ENCODE results near the gene NCAPD3. TPM values are rescaled to one million over a fixed set of nuclear protein-coding genes. Genes with fewer than 3 reads are reported as not detected.
A peak's percentile ranks its signal among the peaks of the same experiment; 100 is the strongest.

NCAPD3 gene
- total RNA-seq, 1 experiment from 2014 or later = 85.0 TPM

GRCh38 chr11:134266841-134267251 is 43.1 kb upstream of the NCAPD3 start:
- H3K4me3 ChIP-seq (ENCODE audit: low read length) = peak overlapping the region; percentile 24; the same call in 1 of the 2 replicates
- ChIA-PET CTCF (no interaction called here), POLR2A (ENCODE audit: unreplicated experiment) (interaction anchor here (1.2 kb wide), 1 partner anchor 43 kb away, joined by 4 read pairs; the partner anchor contains the start of genes NCAPD3 and VPS26B)
- peak overlapping the region; percentile 12; the same call in 1 of the 2 replicates for H3K9ac ChIP-seq (ENCODE audit: low read length)
- TF ChIP-seq CTCF (conservative IDR thresholded peaks at IDR 0.05; ENCODE audit: low read depth, low read length) = no peak
- TF ChIP-seq EZH2 (IDR thresholded peaks at IDR 0.05; ENCODE audit: low read length, unreplicated experiment) = no peak
- no peak for TF ChIP-seq EZH2phosphoT487 (IDR thresholded peaks at IDR 0.05; ENCODE audit: borderline replicate concordance, low read length)
- no peaks in the 10 kb centered on the region for H3K27me3 ChIP-seq (ENCODE audit: low read length)
- no peaks in the 10 kb centered on the region for H4K20me1 ChIP-seq (ENCODE audit: low read length)
- peaks cover 6% of the 10 kb centered on the region for H3F3A ChIP-seq (ENCODE audit: low read length, unreplicated experiment)
- peak overlapping the region; percentile 37 for H2AFZ ChIP-seq (ENCODE audit: low read length)
- DNase-seq (peak; percentile 97), ATAC-seq (peak; percentile 90)
- no peaks in the 10 kb centered on the region; the same call in 1 of the 2 replicates for H3K36me3 ChIP-seq (ENCODE audit: low read depth, low read length)
- H3K4me1 ChIP-seq (ENCODE audit: insufficient read depth, low read length) = peaks cover 32% of the 10 kb centered on the region
- peak overlapping the region; percentile 73 for H3K4me2 ChIP-seq (ENCODE audit: low read length)
- peak overlapping the region; percentile 83 for H3K27ac ChIP-seq (ENCODE audit: low read length)
- BruUV-seq (replicated peaks) = no TSS peak
- intact Hi-C loops (cut with micrococcal nuclease) = loop anchor here (1.0 kb wide), 2 partner anchors 14 to 43 kb away; partner anchors contain the start of genes ACAD8, THYN1 and VPS26B
- no peaks in the 10 kb centered on the region for H3K9me2 ChIP-seq (replicated peaks; ENCODE audit: low read length)
- no peaks in the 10 kb centered on the region for H3K9me3 ChIP-seq (ENCODE audit: low read length)
- H3K79me2 ChIP-seq (ENCODE audit: low read length) = no peaks in the 10 kb centered on the region

GRCh38 chr11:134266440-134266839 is 42.7 kb upstream of the NCAPD3 start:
- no peaks in the 10 kb centered on the region for H3K9me2 ChIP-seq (replicated peaks; ENCODE audit: low read length)
- no peaks in the 10 kb centered on the region for H4K20me1 ChIP-seq (ENCODE audit: low read length)
- peaks cover 32% of the 10 kb centered on the region for H3K4me1 ChIP-seq (ENCODE audit: insufficient read depth, low read length)
- H3K36me3 ChIP-seq (ENCODE audit: low read depth, low read length) = no peaks in the 10 kb centered on the region; the same call in 1 of the 2 replicates
- no peak overlapping the region for H3K9ac ChIP-seq (ENCODE audit: low read length)
- H3K27me3 ChIP-seq (ENCODE audit: low read length) = no peaks in the 10 kb centered on the region
- peak; percentile 57 for ATAC-seq
- no peaks in the 10 kb centered on the region for H3K79me2 ChIP-seq (ENCODE audit: low read length)
- peak overlapping the region; percentile 73 for H3K4me2 ChIP-seq (ENCODE audit: low read length)
- H3K27ac ChIP-seq (ENCODE audit: low read length) = peak overlapping the region; percentile 83
- ChIA-PET POLR2A (ENCODE audit: unreplicated experiment) (interaction anchor here (1.2 kb wide), 1 partner anchor 42 kb away, joined by 4 read pairs; the partner anchor contains the start of genes NCAPD3 and VPS26B), CTCF (no interaction called here)
- H3K4me3 ChIP-seq (ENCODE audit: low read length) = peak overlapping the region; percentile 24; the same call in 1 of the 2 replicates
- TF ChIP-seq CTCF (conservative IDR thresholded peaks at IDR 0.05; ENCODE audit: low read depth, low read length) = no peak
- intact Hi-C loops (cut with micrococcal nuclease) = loop anchor here (1.0 kb wide), 2 partner anchors 13 to 42 kb away; partner anchors contain the start of genes ACAD8, THYN1 and VPS26B
- BruUV-seq (replicated peaks) = no TSS peak
- peaks cover 6% of the 10 kb centered on the region for H3F3A ChIP-seq (ENCODE audit: low read length, unreplicated experiment)
- H3K9me3 ChIP-seq (ENCODE audit: low read length) = no peaks in the 10 kb centered on the region
- DNase-seq = no peak
- H2AFZ ChIP-seq (ENCODE audit: low read length) = peak overlapping the region; percentile 37

- no TSS peak for BruUV-seq (replicated peaks)
- Histone ChIP-seq H3K9me3 (ENCODE audit: low read length) (no peaks in the 10 kb centered on the region), H4K20me1 (ENCODE audit: low read length) (no peaks in the 10 kb centered on the region), H3K9me2 (replicated peaks; ENCODE audit: low read length) (no peaks in the 10 kb centered on the region), H3K27me3 (ENCODE audit: low read length) (no peaks in the 10 kb centered on the region), H2AFZ (ENCODE audit: low read length) (no peak overlapping the region), H3K36me3 (ENCODE audit: low read depth, low read length) (peaks cover 3% of the 10 kb centered on the region; the same call in 1 of the 2 replicates), H3F3A (ENCODE audit: low read length, unreplicated experiment) (peaks cover 6% of the 10 kb centered on the region), H3K4me2 (ENCODE audit: low read length) (no peak overlapping the region), H3K79me2 (ENCODE audit: low read length) (no peaks in the 10 kb centered on the region), H3K4me1 (ENCODE audit: insufficient read depth, low read length) (peaks cover 32% of the 10 kb centered on the region), H3K9ac (ENCODE audit: low read length) (no peak overlapping the region), H3K4me3 (ENCODE audit: low read length) (no peak overlapping the region), H3K27ac (ENCODE audit: low read length) (no peak overlapping the region)
- intact Hi-C loops (cut with micrococcal nuclease) = no loop called here
- ChIA-PET CTCF (no interaction called here), POLR2A (ENCODE audit: unreplicated experiment) (no interaction called here)
- DNase-seq (no peak), ATAC-seq (no peak)
- TF ChIP-seq CTCF (conservative IDR thresholded peaks at IDR 0.05; ENCODE audit: low read depth, low read length) (no peak), EZH2 (IDR thresholded peaks at IDR 0.05; ENCODE audit: low read length, unreplicated experiment) (no peak), EZH2phosphoT487 (IDR thresholded peaks at IDR 0.05; ENCODE audit: borderline replicate concordance, low read length) (no peak)
Observed at GRCh38 chr11:134264966-134265764, 41.4 kb upstream of the NCAPD3 start.

Data from PC-3 (cell line).